ENCODE results near the gene UPK3B.
A peak's percentile ranks its signal among the peaks of the same experiment; 100 is the strongest.
"Not testable (repeated sequence)": the region's sequence is repeated elsewhere in the genome, so short reads cannot be mapped to it uniquely, and the experiment has no call there.

Gene UPK3B

DNA sequence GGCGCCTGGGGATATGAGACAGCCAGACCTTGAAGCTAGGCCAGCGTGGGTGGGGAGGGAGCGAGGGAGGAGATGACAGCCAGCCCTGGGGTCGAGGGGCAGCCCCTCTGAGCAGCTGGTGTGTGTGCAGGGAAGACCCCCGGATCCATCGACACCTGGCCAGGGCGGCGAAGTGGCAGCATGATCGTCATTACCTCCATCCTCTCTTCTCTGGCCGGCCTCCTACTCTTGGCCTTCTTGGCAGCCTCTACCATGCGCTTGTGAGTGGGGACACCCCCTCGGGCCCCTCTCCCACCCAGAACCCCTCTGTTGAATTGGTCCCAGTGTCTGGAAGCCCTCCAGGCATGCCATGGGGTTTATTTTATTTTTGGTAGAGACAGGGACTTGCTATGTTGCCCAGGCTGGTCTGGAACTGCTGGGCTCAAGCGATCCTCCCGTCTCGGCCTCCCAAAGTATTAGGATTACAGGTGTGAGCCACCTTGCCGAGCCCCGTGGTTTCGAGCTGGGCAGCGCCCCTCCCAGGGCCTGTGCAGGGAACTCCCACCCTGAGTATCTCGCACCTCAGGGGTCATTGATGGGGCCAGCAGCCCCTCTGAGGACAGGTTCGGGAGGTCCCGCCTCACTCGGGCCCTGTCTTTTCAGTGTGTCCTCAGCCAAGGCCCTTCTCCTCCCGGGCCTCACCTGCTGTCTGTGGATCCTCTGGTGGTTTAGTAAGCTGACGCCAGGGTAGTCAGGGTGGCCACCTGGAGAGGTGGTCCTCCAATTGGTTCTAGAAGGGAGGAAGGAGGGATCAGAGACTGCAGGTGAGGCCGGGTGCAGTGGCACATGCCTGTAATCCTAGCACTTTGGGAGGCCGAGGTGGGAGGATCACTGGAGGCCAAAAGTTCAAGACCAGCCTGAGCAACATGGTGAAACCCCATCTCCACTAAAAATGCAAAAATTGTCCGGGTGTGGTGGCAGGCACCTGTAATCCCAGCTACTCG lies 3.8 kb downstream of the UPK3B start:
- no peak for DNase-seq (ENCODE audit: low read depth in 2 of 2)
- H3K4me3 ChIP-seq (replicated peaks in 1 of 2; ENCODE audit: low read depth in 2 of 2, low read length in 2 of 2) = no peak overlapping the region
- TF ChIP-seq, protein P1, sequence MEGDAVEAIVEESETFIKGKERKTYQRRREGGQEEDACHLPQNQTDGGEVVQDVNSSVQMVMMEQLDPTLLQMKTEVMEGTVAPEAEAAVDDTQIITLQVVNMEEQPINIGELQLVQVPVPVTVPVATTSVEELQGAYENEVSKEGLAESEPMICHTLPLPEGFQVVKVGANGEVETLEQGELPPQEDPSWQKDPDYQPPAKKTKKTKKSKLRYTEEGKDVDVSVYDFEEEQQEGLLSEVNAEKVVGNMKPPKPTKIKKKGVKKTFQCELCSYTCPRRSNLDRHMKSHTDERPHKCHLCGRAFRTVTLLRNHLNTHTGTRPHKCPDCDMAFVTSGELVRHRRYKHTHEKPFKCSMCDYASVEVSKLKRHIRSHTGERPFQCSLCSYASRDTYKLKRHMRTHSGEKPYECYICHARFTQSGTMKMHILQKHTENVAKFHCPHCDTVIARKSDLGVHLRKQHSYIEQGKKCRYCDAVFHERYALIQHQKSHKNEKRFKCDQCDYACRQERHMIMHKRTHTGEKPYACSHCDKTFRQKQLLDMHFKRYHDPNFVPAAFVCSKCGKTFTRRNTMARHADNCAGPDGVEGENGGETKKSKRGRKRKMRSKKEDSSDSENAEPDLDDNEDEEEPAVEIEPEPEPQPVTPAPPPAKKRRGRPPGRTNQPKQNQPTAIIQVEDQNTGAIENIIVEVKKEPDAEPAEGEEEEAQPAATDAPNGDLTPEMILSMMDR (IDR thresholded peaks at IDR 0.05; ENCODE audit: low read depth, low read length) = no peak

DNA sequence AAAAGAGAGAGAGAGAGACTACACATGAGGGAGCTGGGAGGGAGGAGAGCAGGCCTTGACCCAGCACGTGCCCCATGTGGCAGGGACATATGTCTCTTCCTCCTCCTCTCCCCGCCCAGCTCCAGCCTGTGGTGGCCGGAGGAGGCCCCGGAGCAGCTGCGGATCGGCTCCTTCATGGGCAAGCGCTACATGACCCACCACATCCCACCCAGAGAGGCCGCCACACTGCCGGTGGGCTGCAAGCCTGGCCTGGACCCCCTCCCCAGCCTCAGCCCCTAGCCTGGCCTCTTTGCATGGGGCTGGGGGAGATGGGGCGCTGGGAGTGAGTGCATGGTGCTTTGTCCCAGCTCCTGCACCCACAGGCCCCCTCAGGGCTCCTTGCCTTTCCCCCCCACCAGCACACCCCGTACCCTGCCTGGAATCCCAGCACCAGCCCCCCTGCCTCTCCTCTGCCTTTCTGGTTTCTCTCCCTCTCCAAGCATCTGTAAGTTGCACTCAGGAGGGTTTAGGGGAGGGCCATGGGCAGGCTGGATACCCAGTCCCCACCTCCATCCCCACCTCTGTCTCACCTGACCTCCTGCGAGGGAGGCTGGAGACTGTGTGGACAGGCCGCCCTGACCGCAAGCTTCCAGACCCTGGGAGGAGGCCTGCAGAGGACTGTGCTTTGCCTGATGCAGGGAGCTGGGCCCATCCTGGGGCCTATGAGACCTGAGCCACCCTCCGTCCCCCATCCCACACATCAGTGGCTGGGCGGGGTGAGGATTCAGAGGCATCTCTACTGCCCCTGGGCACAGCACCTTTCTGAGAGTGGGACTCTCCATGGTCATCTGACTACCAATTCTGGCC lies 4.8 kb downstream of the UPK3B start:
- no peak for DNase-seq (ENCODE audit: low read depth in 2 of 2)
- TF ChIP-seq, protein P1 (IDR thresholded peaks at IDR 0.05; ENCODE audit: low read depth, low read length) = no peak
- H3K4me3 ChIP-seq (replicated peaks in 1 of 2; ENCODE audit: low read depth in 2 of 2, low read length in 2 of 2) = no peak overlapping the region

DNA sequence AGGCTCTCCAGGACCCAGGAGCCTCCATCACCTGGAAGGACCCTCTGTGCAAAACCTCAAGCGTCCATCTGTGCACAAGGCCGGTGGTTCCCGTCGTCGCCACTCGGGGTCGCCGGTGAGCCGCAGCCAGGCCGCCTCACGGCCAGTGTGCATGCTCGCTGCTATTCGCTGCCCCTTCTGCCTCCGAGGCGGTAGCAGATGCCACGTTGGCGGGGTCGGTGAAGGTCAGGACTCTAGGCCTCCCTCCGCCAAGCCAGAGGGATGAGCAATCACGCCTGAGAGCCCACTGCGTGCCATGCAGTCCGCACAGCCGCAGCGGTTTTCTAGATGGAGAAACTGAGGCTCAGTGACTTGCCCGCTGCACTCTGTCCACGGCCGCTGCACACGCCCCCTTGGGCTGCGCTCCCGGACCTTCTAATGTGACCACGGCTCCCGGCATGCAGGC lies 5.7 kb downstream of the UPK3B start:
- TF ChIP-seq, protein P1 (IDR thresholded peaks at IDR 0.05; ENCODE audit: low read depth, low read length) = no peak
- DNase-seq (ENCODE audit: low read depth in 2 of 2) = peak in 1 of 2 donors; percentile 42
- no peak overlapping the region for H3K4me3 ChIP-seq (replicated peaks in 1 of 2; ENCODE audit: low read depth in 2 of 2, low read length in 2 of 2)

DNA sequence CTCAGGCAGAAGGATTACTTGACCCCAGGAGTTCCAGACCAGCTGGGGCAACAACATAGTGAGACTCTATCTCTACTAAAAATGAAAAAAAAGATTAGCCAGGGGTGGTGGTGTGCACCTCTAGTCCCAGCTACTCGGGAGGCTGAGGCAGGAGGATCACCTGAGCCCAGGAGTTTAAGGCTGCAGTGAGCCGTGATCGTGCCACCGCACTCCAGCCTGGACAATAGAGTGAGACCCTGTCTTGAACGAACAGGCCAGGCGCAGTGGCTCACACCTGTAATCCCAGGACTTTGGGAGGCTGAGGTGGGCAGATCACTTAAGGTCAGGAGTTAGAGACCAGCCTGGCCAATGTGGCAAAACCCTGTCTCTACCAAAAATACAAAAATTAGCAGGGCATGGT lies 6.6 kb downstream of the UPK3B start:
- DNase-seq (ENCODE audit: low read depth in 2 of 2); H3K4me3 ChIP-seq (replicated peaks in 1 of 2; ENCODE audit: low read depth in 2 of 2, low read length in 2 of 2): not testable (repeated sequence)

GRCh38 chr7:76526183-76526582 lies 15.8 kb downstream of the UPK3B start:
- not testable (repeated sequence) for DNase-seq (ENCODE audit: low read depth in 2 of 2); H3K4me3 ChIP-seq (replicated peaks in 1 of 2; ENCODE audit: low read depth in 2 of 2, low read length in 2 of 2)

- not testable (repeated sequence) for DNase-seq (ENCODE audit: low read depth in 2 of 2); H3K4me3 ChIP-seq (replicated peaks in 1 of 2; ENCODE audit: low read depth in 2 of 2, low read length in 2 of 2)
These were observed 21.3 kb downstream of the UPK3B start for GRCh38 chr7:76531643-76532042.

DNA sequence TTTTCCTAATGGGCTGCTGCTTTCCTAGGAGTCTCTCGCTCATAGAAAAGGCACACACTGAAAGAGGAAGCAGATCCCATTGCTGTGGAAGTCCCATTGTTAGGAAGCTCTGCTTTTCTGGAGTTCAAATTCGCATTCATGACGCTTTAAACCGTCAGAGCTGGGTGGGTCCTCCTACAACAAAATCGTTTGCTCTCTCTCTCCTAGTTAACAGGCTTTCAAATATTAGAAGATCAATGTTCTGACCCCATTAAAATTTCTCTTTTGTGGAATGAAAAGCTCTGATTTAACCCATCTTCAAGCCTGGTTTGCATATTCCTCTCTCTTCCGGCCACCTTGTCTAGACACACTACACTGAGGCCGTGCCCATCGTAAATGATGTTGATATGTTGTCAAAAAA lies 32.8 kb downstream of the UPK3B start, which contains the start of gene SPDYE16:
SPDYE16 (minus strand) TSS at position 101 of the 400 bp plus-strand sequence. CDS start 1,838 bp downstream, outside the sequence.
- not testable (repeated sequence) for DNase-seq (ENCODE audit: low read depth in 2 of 2); H3K4me3 ChIP-seq (replicated peaks in 1 of 2; ENCODE audit: low read depth in 2 of 2, low read length in 2 of 2)

GRCh38 chr7:76549025-76549854 lies 38.9 kb downstream of the UPK3B start:
- DNase-seq (ENCODE audit: low read depth in 2 of 2) = peak; percentile 86 to 95
- peak overlapping the region; percentile 68 to 72 for H3K4me3 ChIP-seq (replicated peaks in 1 of 2; ENCODE audit: low read depth in 2 of 2, low read length in 2 of 2)

DNA sequence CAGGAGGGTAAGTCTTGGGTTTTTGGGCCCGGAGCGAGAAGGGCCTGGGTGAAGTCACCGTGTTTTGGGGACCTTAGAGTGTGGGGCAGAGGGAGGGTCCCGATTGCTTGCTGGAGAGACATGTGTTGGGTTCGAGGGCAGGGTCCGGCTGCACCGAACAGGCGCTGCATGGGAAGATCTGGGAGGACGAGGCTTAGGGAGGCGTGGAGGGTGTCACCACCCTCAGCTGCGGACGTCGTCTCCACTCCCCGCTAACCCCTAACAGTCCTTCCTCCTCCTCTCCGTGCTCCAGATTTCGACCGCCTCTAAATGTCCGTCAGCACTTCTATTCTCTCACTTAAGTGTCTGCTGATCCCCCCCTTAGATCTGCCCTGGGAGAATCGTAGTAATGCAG lies 39.5 kb downstream of the UPK3B start:
- H3K4me3 ChIP-seq (replicated peaks in 1 of 2; ENCODE audit: low read depth in 2 of 2, low read length in 2 of 2) = peak overlapping the region; percentile 68 to 72
- DNase-seq (ENCODE audit: low read depth in 2 of 2) = not testable (repeated sequence)

DNA sequence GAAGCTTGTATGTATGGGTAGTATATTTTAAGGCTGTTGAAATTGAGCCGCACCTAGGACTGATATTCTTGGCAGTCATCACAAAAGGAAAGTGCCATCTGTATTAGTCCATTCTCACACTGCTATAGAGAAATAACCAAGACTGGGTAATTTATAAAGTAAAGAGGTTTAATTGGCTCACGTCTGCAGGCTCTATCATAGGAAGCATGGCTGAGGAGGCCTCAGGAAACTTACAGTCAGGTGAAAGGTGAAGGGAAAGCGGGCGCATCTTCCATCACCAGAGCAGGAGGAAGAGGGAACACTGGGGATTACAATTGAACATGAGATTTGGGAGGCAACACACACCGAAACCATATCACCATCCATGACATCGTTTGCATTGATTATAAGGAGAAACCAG lies 41.6 kb downstream of the UPK3B start:
- not testable (repeated sequence) for H3K4me3 ChIP-seq (replicated peaks in 1 of 2; ENCODE audit: low read depth in 2 of 2, low read length in 2 of 2); DNase-seq (ENCODE audit: low read depth in 2 of 2)

DNA sequence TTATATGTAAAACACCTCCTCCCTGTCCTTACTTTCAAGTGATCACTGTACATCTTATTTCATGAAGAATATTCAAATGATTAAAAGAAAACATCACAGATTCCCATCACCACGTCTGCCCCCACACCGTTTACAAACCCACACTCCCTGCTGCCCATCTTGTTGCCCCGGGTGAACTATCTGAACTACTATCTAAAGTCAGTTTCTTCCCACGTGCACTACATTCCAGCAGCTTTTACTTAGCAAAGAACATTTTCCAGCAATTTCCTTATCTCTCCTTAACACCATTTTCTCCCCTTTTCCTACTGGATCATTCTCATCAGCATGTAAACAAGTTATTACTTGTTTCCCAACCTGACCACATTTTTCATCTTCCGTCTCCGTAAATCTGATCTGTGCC lies 49.3 kb downstream of the UPK3B start:
- not testable (repeated sequence) for DNase-seq (ENCODE audit: low read depth in 2 of 2); H3K4me3 ChIP-seq (replicated peaks in 1 of 2; ENCODE audit: low read depth in 2 of 2, low read length in 2 of 2)

DNA sequence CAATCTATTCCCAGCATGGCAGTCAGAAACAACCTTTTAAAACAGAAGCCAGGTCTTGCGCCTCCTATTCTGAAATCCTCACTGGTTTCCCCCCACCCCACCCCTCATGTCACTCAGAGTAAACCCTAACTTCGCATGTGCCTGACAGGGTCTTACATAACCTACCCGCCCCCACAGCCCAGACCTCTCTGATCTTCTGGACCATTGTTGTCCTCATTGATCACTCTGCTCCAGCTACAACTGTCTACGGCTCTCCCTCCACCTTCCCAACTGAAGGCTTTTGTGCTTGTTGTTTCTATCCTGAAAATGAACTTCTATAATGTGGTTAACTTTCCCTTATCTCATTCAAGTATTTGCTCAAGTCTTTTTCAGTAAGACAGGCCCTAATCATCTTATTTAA lies 49.8 kb downstream of the UPK3B start:
- H3K4me3 ChIP-seq (replicated peaks in 1 of 2; ENCODE audit: low read depth in 2 of 2, low read length in 2 of 2); DNase-seq (ENCODE audit: low read depth in 2 of 2): not testable (repeated sequence)

- H3K4me3 ChIP-seq (replicated peaks in 1 of 2; ENCODE audit: low read depth in 2 of 2, low read length in 2 of 2); DNase-seq (ENCODE audit: low read depth in 2 of 2): not testable (repeated sequence)
These were observed 51.0 kb downstream of the UPK3B start for GRCh38 chr7:76561342-76561741.

Measured in cardiac fibroblast (primary cell).